ENCODE data around the gene RRP12.
"Not testable (repeated sequence)": the region's sequence is repeated elsewhere in the genome, so short reads cannot be mapped to it uniquely, and the experiment has no call there.

The RRP12 gene

GRCh38 chr10:97407211-97407951, 6.2 kb upstream of the RRP12 start:
- H3K4me3 ChIP-seq (ENCODE audit: low read length), result no peak overlapping the region
- DNase-seq (ENCODE audit: low read depth), result peak; percentile 81
- TF ChIP-seq CTCF (conservative IDR thresholded peaks at IDR 0.05; ENCODE audit: low read length), result peak; percentile 79

- not testable (repeated sequence) for H3K4me3 ChIP-seq (ENCODE audit: low read length); DNase-seq (ENCODE audit: low read depth)
These were observed 5.3 kb upstream of the RRP12 start for GRCh38 chr10:97406483-97406882.

GRCh38 chr10:97406064-97406463, 4.9 kb upstream of the RRP12 start:
- DNase-seq (ENCODE audit: low read depth), result no peak
- TF ChIP-seq CTCF (conservative IDR thresholded peaks at IDR 0.05; ENCODE audit: low read length), result no peak
- H3K4me3 ChIP-seq (ENCODE audit: low read length), result no peak overlapping the region

- no peak overlapping the region for H3K4me3 ChIP-seq (ENCODE audit: low read length)
- no peak for TF ChIP-seq CTCF (conservative IDR thresholded peaks at IDR 0.05; ENCODE audit: low read length)
- no peak for DNase-seq (ENCODE audit: low read depth)
These were observed 2.9 kb upstream of the RRP12 start for GRCh38 chr10:97404044-97404443.

GRCh38 chr10:97401455-97401919, 347 bp upstream of the RRP12 start:
- peak overlapping the region; percentile 91 for H3K4me3 ChIP-seq (ENCODE audit: low read length)
- no peak for TF ChIP-seq CTCF (conservative IDR thresholded peaks at IDR 0.05; ENCODE audit: low read length)
- no peak for DNase-seq (ENCODE audit: low read depth)

- no peak for TF ChIP-seq CTCF (conservative IDR thresholded peaks at IDR 0.05; ENCODE audit: low read length)
- peak overlapping the region; percentile 91 for H3K4me3 ChIP-seq (ENCODE audit: low read length)
- peak; percentile 49 for DNase-seq (ENCODE audit: low read depth)
These were observed 1.1 kb downstream of the RRP12 start for GRCh38 chr10:97399843-97400545.

- no peak for TF ChIP-seq CTCF (conservative IDR thresholded peaks at IDR 0.05; ENCODE audit: low read length)
- H3K4me3 ChIP-seq (ENCODE audit: low read length), result no peak overlapping the region
- DNase-seq (ENCODE audit: low read depth), result no peak
These were observed 5.1 kb downstream of the RRP12 start for GRCh38 chr10:97396056-97396455.

Measured in AG10803 (cell line).